GM12878 (cell line): ENCODE data around the gene EXOC3L1. TPM values are rescaled to one million over a fixed set of nuclear protein-coding genes. Genes with fewer than 3 reads are reported as not detected.
A peak's percentile ranks its signal among the peaks of the same experiment; 100 is the strongest.

ENCODE experiments used
- BHLHE40 ChIP-seq, 2 experiments: fragments of 450-650 bp in 1 of 2; IDR thresholded peaks; 2 replicates each; pipeline ENCODE4 v1.6.1; 2011 to 2017; ENCODE audit warnings: low read depth in 2 of 2, borderline replicate concordance in 1 of 2, improper control_type of control experiment in 1 of 2, low read length in 1 of 2, mild to moderate bottlenecking in 1 of 2
- E2F4 ChIP-seq: IDR thresholded peaks from 2 replicates; pipeline ENCODE4 v1.6.1; 2012; ENCODE audit warnings: low read depth, low read length, improper control_type of control experiment
- FOS ChIP-seq: IDR thresholded peaks from 3 replicates; pipeline ENCODE4 v1.6.1; 2011; ENCODE audit warnings: borderline replicate concordance; ENCODE audit not compliant: insufficient read length; ENCODE audit errors: extremely low read depth
- KLF5 ChIP-seq: fragments of 450-650 bp; IDR thresholded peaks from 2 replicates; pipeline ENCODE4 v1.6.1; 2014; ENCODE audit warnings: mild to moderate bottlenecking; ENCODE audit not compliant: partially characterized antibody
- NFYA ChIP-seq: IDR thresholded peaks from 2 replicates; pipeline ENCODE4 v1.6.1; 2011; ENCODE audit warnings: low read depth, mild to moderate bottlenecking, low read length, improper control_type of control experiment, borderline replicate concordance
- NKRF ChIP-seq: fragments of 450-650 bp; conservative IDR thresholded peaks from 2 replicates; pipeline ENCODE4 v1.6.1; 2017; ENCODE audit warnings: mild to moderate bottlenecking, moderate library complexity
- NRF1 ChIP-seq: conservative IDR thresholded peaks from 2 replicates; pipeline ENCODE4 v1.6.1; 2011; ENCODE audit warnings: mild to moderate bottlenecking, low read depth, low read length, improper control_type of control experiment
- RB1 ChIP-seq: fragments of 450-650 bp; formaldehyde crosslinking; IDR thresholded peaks from 2 replicates; pipeline ENCODE4 v1.6.1; 2017; ENCODE audit warnings: mild to moderate bottlenecking, borderline replicate concordance
- TCF3 ChIP-seq: IDR thresholded peaks from 2 replicates; pipeline ENCODE4 v1.6.1; 2012; ENCODE audit warnings: low read depth, mild to moderate bottlenecking, low read length, borderline replicate concordance; ENCODE audit not compliant: insufficient read depth
- ZBTB40 ChIP-seq: fragments of 450-650 bp; IDR thresholded peaks from 2 replicates; pipeline ENCODE4 v1.6.1; 2016; ENCODE audit warnings: mild to moderate bottlenecking, moderate library complexity, borderline replicate concordance
- polyA plus RNA-seq, 11 experiments: library from polyadenylated mRNA; depleted of rRNA in 4 of 11; unstranded in 6 of 11; stranded (reverse) in 5 of 11; fragments of >200 nt; fragmentation: Nextera tagmentation in 4 of 11; fragmentation: Illumina TruSeq in 1 of 11; extraction: Ambion mirVana in 4 of 11; extraction: Trizol in 1 of 11; gene quantifications; 1 replicate in 1 of 11; 2 replicates in 10 of 11; pipeline versions ENCODE4 v1.2.1 to v1.2.3, GENCODE V29; 2011 to 2016; ENCODE audit warnings: inconsistent platforms in 2 of 11, missing spikeins in 2 of 11, low read depth in 1 of 11
- total RNA-seq, 4 experiments: library from RNA; depleted of rRNA in 3 of 4; stranded (reverse); fragments of >200 nt in 3 of 4; fragmentation: Illumina TruSeq in 1 of 4; extraction: Trizol in 1 of 4; gene quantifications; 2 replicates each; pipeline versions ENCODE4 v1.2.1 to v1.2.3, GENCODE V29; 2013 to 2021
- TF ChIP-seq, protein P1 (sequence below): fragments of 450-650 bp; IDR thresholded peaks from 2 replicates; pipeline ENCODE4 v1.6.1; 2018; ENCODE audit warnings: borderline replicate concordance, mild to moderate bottlenecking; ENCODE audit not compliant: partially characterized antibody
- TF ChIP-seq, protein P2 (sequence below): IDR thresholded peaks from 2 replicates; pipeline ENCODE4 v1.6.1; 2012; ENCODE audit warnings: low read depth, low read length, improper control_type of control experiment
- TF ChIP-seq, protein P3 (sequence below): IDR thresholded peaks from 2 replicates; pipeline ENCODE4 v1.6.1; 2011; ENCODE audit warnings: low read depth, mild to moderate bottlenecking, low read length, moderate library complexity, borderline replicate concordance; ENCODE audit errors: extremely low read depth
- TF ChIP-seq, protein P4 (sequence below): IDR thresholded peaks from 2 replicates; pipeline ENCODE4 v1.6.1; 2011; ENCODE audit warnings: low read depth, low read length, improper control_type of control experiment, borderline replicate concordance

EXOC3L1 gene
- total and polyA plus RNA-seq, 10 of the 15 experiments (the other 5 are each of a cell fraction or from before 2014, with no cell fraction given): 0.07 to 0.42 TPM; not detected in 8

DNA sequence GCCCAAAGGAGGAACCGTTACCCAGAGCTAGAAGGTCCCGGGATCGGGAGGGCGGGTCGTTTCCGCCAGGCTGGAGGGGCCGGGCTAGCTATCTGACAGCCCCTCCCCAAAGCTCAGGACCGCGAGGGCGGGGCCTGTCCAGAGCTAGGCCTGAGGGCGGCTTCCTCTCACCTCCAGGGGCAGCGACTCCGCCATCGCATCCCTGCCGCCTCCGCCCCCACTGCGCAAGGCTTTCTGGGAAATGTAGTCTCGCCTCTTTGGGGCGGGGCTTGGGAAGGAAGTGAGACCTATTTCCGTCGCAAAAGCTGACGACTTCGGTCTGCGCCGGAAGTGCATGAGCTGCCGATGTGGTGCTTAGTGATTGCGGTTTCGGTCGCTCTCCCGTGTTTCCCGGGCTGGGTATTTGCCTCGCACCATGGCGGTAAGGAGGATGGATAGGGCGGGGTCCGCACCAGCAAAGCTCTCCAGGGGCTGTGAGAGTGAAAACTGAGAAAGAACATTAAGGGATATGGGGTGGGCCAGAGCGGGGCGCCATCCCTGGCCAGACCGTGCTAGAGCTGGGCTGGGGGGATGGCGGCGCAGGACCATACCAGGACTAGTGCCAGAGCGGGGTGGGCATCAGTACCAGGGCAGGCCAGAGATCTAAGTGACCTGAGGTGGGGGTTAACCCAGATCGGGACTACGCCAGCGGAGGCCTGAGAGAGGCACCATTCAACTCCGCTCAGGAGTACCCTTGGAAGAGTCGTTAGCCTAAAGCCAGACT, 37.0 kb upstream of the EXOC3L1 start, which contains the start of gene TMEM208 (continued):
- TF ChIP-seq NRF1 (0 out of 2 replicates have a peak, but pooled peaks have one; percentile 34), FOS (no peak), KLF5 (peak; percentile 91), NKRF (peak; percentile 95), NFYA (no peak), TCF3 (no peak), E2F4 (peak; percentile 71), RB1 (peak; percentile 66; the same call in 1 of the 2 replicates), ZBTB40 (peak; percentile 99), BHLHE40 (IDR thresholded peaks at IDR 0.05; ENCODE audit: borderline replicate concordance in 1 of 2, low read depth in 2 of 2, low read length in 1 of 2) (peak; percentile 34 to 70; a peak in 2 of 4 replicates)
- TF ChIP-seq, protein P1, sequence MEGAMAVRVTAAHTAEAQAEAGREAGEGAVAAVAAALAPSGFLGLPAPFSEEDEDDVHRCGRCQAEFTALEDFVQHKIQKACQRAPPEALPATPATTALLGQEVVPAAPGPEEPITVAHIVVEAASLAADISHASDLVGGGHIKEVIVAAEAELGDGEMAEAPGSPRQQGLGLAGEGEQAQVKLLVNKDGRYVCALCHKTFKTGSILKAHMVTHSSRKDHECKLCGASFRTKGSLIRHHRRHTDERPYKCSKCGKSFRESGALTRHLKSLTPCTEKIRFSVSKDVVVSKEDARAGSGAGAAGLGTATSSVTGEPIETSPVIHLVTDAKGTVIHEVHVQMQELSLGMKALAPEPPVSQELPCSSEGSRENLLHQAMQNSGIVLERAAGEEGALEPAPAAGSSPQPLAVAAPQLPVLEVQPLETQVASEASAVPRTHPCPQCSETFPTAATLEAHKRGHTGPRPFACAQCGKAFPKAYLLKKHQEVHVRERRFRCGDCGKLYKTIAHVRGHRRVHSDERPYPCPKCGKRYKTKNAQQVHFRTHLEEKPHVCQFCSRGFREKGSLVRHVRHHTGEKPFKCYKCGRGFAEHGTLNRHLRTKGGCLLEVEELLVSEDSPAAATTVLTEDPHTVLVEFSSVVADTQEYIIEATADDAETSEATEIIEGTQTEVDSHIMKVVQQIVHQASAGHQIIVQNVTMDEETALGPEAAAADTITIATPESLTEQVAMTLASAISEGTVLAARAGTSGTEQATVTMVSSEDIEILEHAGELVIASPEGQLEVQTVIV: peak; percentile 88
- TF ChIP-seq, protein P2, sequence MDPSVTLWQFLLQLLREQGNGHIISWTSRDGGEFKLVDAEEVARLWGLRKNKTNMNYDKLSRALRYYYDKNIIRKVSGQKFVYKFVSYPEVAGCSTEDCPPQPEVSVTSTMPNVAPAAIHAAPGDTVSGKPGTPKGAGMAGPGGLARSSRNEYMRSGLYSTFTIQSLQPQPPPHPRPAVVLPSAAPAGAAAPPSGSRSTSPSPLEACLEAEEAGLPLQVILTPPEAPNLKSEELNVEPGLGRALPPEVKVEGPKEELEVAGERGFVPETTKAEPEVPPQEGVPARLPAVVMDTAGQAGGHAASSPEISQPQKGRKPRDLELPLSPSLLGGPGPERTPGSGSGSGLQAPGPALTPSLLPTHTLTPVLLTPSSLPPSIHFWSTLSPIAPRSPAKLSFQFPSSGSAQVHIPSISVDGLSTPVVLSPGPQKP: peak; percentile 94
- TF ChIP-seq, protein P3, sequence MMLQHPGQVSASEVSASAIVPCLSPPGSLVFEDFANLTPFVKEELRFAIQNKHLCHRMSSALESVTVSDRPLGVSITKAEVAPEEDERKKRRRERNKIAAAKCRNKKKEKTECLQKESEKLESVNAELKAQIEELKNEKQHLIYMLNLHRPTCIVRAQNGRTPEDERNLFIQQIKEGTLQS: peak; percentile 98
- TF ChIP-seq, protein P4, sequence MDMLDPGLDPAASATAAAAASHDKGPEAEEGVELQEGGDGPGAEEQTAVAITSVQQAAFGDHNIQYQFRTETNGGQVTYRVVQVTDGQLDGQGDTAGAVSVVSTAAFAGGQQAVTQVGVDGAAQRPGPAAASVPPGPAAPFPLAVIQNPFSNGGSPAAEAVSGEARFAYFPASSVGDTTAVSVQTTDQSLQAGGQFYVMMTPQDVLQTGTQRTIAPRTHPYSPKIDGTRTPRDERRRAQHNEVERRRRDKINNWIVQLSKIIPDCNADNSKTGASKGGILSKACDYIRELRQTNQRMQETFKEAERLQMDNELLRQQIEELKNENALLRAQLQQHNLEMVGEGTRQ: no peak
